GM12873 (cell line): ENCODE results near the gene TRPT1.

Experiments
- CTCF ChIP-seq: IDR thresholded peaks from 2 replicates; pipeline ENCODE4 v1.5.1; 2012; ENCODE audit warnings: low read depth, mild to moderate bottlenecking, moderate library complexity, low read length, control low read depth; ENCODE audit not compliant: insufficient read depth; ENCODE audit errors: missing control alignments

Gene TRPT1

GRCh38 chr11:64260147-64260708 lies 34.2 kb upstream of the TRPT1 start:
- no peak for TF ChIP-seq CTCF

GRCh38 chr11:64259533-64260067 lies 33.6 kb upstream of the TRPT1 start:
- TF ChIP-seq CTCF, result no peak

GRCh38 chr11:64258946-64259532 lies 33.1 kb upstream of the TRPT1 start:
- TF ChIP-seq CTCF, result no peak

GRCh38 chr11:64258356-64258755 lies 32.4 kb upstream of the TRPT1 start:
- no peak for TF ChIP-seq CTCF

GRCh38 chr11:64256300-64256699 lies 30.3 kb upstream of the TRPT1 start:
- no peak for TF ChIP-seq CTCF

GRCh38 chr11:64255135-64256128 lies 29.4 kb upstream of the TRPT1 start:
- no peak for TF ChIP-seq CTCF

GRCh38 chr11:64254326-64254725 lies 28.3 kb upstream of the TRPT1 start:
- TF ChIP-seq CTCF, result no peak
